Central memory CD8-positive, alpha-beta T cell (primary cell): Measurements from ENCODE around the gene ATP5F1B.

Experiments
- ATAC-seq: fragments of 150-1000 bp; cut with Tn5 transposase; replicated peaks from 2 replicates; pipeline ENCODE4 v1.10.0; 2022; ENCODE audit warnings: mild to moderate bottlenecking, moderate FRiP score, moderate number of reproducible peaks; ENCODE audit not compliant: poor library complexity, severe bottlenecking; ENCODE audit errors: extremely low read depth
- DNase-seq, 2 donors: peaks; one replicate each; pipeline ENCODE4 v3.0.0; 2021; ENCODE audit warnings: low spot score in 2 of 2
- H3K27ac Mint-ChIP-seq: one replicate; pipeline ENCODE4 v1.8.0; 2022; ENCODE audit warnings: low read depth, mild to moderate bottlenecking, moderate library complexity, mixed read lengths
- H3K27me3 Mint-ChIP-seq: one replicate; pipeline ENCODE4 v1.8.0; 2022; ENCODE audit warnings: mixed read lengths
- H3K36me3 Mint-ChIP-seq: one replicate; pipeline ENCODE4 v1.8.0; 2022; ENCODE audit warnings: mild to moderate bottlenecking, moderate library complexity, mixed read lengths; ENCODE audit not compliant: insufficient read depth
- H3K4me1 Mint-ChIP-seq: one replicate; pipeline ENCODE4 v1.8.0; 2022; ENCODE audit warnings: mixed read lengths
- H3K4me3 Mint-ChIP-seq: one replicate; pipeline ENCODE4 v1.8.0; 2022; ENCODE audit warnings: mild to moderate bottlenecking, moderate library complexity, mixed read lengths
- H3K9me3 Mint-ChIP-seq: one replicate; pipeline ENCODE4 v1.8.0; 2022; ENCODE audit warnings: mixed read lengths

The ATP5F1B gene

GRCh38 chr12:56593909-56594621 lies 51.7 kb downstream of the ATP5F1B start:
- DNase-seq (peak; percentile 40 to 51), ATAC-seq (peak; percentile 52)
- H3K4me3 Mint-ChIP-seq: no peak overlapping the region
- H3K27me3 Mint-ChIP-seq: no peaks in the 10 kb centered on the region
- no peaks in the 10 kb centered on the region for H3K9me3 Mint-ChIP-seq
- peaks cover 26% of the 10 kb centered on the region for H3K36me3 Mint-ChIP-seq
- peaks cover 9% of the 10 kb centered on the region for H3K4me1 Mint-ChIP-seq
- H3K27ac Mint-ChIP-seq: peak overlapping the region; percentile 9

GRCh38 chr12:56591961-56592360 lies 53.8 kb downstream of the ATP5F1B start:
- no peak for DNase-seq
- no peak overlapping the region for H3K4me3 Mint-ChIP-seq
- no peak overlapping the region for H3K27ac Mint-ChIP-seq
- no peak for ATAC-seq
- H3K9me3 Mint-ChIP-seq: no peaks in the 10 kb centered on the region
- peaks cover 7% of the 10 kb centered on the region for H3K4me1 Mint-ChIP-seq
- H3K36me3 Mint-ChIP-seq: peaks cover 5% of the 10 kb centered on the region
- H3K27me3 Mint-ChIP-seq: no peaks in the 10 kb centered on the region

DNA sequence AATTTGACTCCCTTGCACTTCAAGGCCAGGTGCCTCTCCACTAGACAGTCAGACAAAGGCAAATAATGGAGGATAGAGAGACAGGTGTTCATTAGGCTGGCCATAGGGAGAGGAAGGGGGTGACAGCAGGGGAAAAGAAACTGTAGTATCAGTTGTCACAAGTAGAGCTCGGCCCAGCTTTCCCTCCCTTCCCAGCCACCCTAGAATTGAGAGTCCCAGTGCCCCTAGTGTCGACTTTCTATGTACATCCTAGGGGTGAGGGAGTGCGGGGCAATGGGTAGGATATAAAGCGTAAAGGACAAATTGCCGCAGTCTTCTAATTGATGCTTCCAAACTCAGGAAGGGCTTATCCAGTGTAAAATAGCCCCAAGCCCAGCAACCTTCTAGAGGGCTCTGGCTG lies 54.7 kb downstream of the ATP5F1B start:
- no peak overlapping the region for H3K4me3 Mint-ChIP-seq
- DNase-seq (no peak), ATAC-seq (no peak)
- H3K27ac Mint-ChIP-seq: no peak overlapping the region
- peaks cover 5% of the 10 kb centered on the region for H3K4me1 Mint-ChIP-seq
- H3K9me3 Mint-ChIP-seq: no peaks in the 10 kb centered on the region
- no peaks in the 10 kb centered on the region for H3K27me3 Mint-ChIP-seq
- peaks cover 3% of the 10 kb centered on the region for H3K36me3 Mint-ChIP-seq

- DNase-seq: no peak
- Mint-ChIP-seq H3K9me3 (no peaks in the 10 kb centered on the region), H3K4me3 (no peak overlapping the region), H3K27ac (no peak overlapping the region), H3K36me3 (no peaks in the 10 kb centered on the region), H3K4me1 (peaks cover 5% of the 10 kb centered on the region), H3K27me3 (no peaks in the 10 kb centered on the region)
- peak; percentile 56 for ATAC-seq
These were observed 55.5 kb downstream of the ATP5F1B start for GRCh38 chr12:56590237-56590830.

DNA sequence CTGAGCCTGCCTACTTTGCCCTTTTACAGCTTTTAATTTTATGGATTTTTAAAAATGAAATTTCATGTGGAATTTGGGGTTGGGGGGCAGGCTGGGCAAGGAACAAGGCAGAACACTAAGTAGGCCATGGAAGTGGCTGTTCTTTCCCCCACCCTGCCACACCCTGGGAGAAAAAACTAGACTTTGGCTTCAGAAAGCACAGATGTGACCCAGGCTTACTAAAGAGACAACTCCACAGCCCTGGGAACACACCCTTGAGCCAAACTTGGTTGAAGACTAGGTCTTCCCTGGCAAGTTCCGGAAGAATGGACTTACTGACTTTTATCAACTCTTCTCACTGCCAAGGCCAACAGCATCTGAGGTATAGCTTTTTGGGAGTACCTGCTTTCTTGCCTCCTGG lies 56.0 kb downstream of the ATP5F1B start:
- H3K9me3 Mint-ChIP-seq: no peaks in the 10 kb centered on the region
- no peak overlapping the region for H3K4me3 Mint-ChIP-seq
- no peak for ATAC-seq
- no peaks in the 10 kb centered on the region for H3K36me3 Mint-ChIP-seq
- H3K27ac Mint-ChIP-seq: no peak overlapping the region
- no peaks in the 10 kb centered on the region for H3K27me3 Mint-ChIP-seq
- H3K4me1 Mint-ChIP-seq: peaks cover 5% of the 10 kb centered on the region
- DNase-seq: no peak
